ENCODE data around the gene MYCBP2. TPM values are rescaled to one million over a fixed set of nuclear protein-coding genes. Genes with fewer than 3 reads are reported as not detected.

The MYCBP2 gene
- polyA plus RNA-seq, 1 of the 3 experiments (the other 2 are of a cell fraction), result 18.5 TPM

GRCh38 chr13:77351315-77351714 is 24.4 kb upstream of the MYCBP2 start:
- Histone ChIP-seq H3K4me1 (ENCODE audit: control insufficient read depth in 1 of 2, insufficient read depth in 2 of 2, low read depth in 1 of 2, low read length in 1 of 2) (no peaks in the 10 kb centered on the region), H3K27me3 (ENCODE audit: insufficient read depth) (no peaks in the 10 kb centered on the region), H3K79me2 (ENCODE audit: insufficient read depth) (no peaks in the 10 kb centered on the region), H3F3A (replicated peaks; ENCODE audit: insufficient read depth) (no peaks in the 10 kb centered on the region), H3K36me3 (replicated peaks in 1 of 2; ENCODE audit: control insufficient read depth in 1 of 2, insufficient read depth in 2 of 2, low read length in 1 of 2) (no peaks in the 10 kb centered on the region), H2AFZ (ENCODE audit: low read depth) (no peak overlapping the region), H4K20me1 (ENCODE audit: insufficient read depth) (no peaks in the 10 kb centered on the region), H3K9me2 (no peaks in the 10 kb centered on the region), H3K4me2 (no peak overlapping the region), H3K4me3 (ENCODE audit: low read depth in 2 of 2, low read length in 1 of 2) (no peak overlapping the region), H3K9ac (no peak overlapping the region), H3K27ac (ENCODE audit: low read depth in 2 of 2, low read length in 1 of 2) (no peak overlapping the region), H3K9me3 (no peaks in the 10 kb centered on the region)
- DNase-seq, result no peak
- CTCF ChIA-PET, result no interaction called here
- no peak for TF ChIP-seq SMC3 (IDR thresholded peaks at IDR 0.05; ENCODE audit: low read depth, low read length)
- TF ChIP-seq GABPA (IDR thresholded peaks at IDR 0.05; ENCODE audit: low read depth), result no peak
- TF ChIP-seq MXI1 (IDR thresholded peaks at IDR 0.05; ENCODE audit: low read depth, low read length), result no peak
- TF ChIP-seq MAX (IDR thresholded peaks at IDR 0.05; ENCODE audit: low read depth), result no peak
- TF ChIP-seq TEAD4 (IDR thresholded peaks at IDR 0.05; ENCODE audit: borderline replicate concordance, insufficient read depth), result no peak
- TF ChIP-seq GATA2 (CRISPR knock-in tag; IDR thresholded peaks at IDR 0.05), result no peak
- no peak for TF ChIP-seq FOSL2 (IDR thresholded peaks at IDR 0.05; ENCODE audit: borderline replicate concordance, low read depth)
- 66% methylated on average over 3 of the region's 3 CpGs for WGBS (ENCODE audit: low lambda C conversion rate)
- POLR2A ChIA-PET, result no interaction called here

- no peaks in the 10 kb centered on the region for H3K79me2 ChIP-seq (ENCODE audit: insufficient read depth)
- no peak overlapping the region for H3K4me2 ChIP-seq
- H3K4me1 ChIP-seq (ENCODE audit: control insufficient read depth in 1 of 2, insufficient read depth in 2 of 2, low read depth in 1 of 2, low read length in 1 of 2), result no peaks in the 10 kb centered on the region
- 67% methylated on average over 1 of the region's 1 CpG for WGBS (ENCODE audit: low lambda C conversion rate)
- ChIA-PET CTCF (no interaction called here), POLR2A (no interaction called here)
- no peak overlapping the region for H3K9ac ChIP-seq
- H3K36me3 ChIP-seq (replicated peaks in 1 of 2; ENCODE audit: control insufficient read depth in 1 of 2, insufficient read depth in 2 of 2, low read length in 1 of 2), result no peaks in the 10 kb centered on the region
- H3F3A ChIP-seq (replicated peaks; ENCODE audit: insufficient read depth), result no peaks in the 10 kb centered on the region
- H3K9me3 ChIP-seq, result no peaks in the 10 kb centered on the region
- TF ChIP-seq FOXJ3 (CRISPR knock-in tag; IDR thresholded peaks at IDR 0.05), result no peak
- TF ChIP-seq ELF1 (IDR thresholded peaks at IDR 0.05), result no peak
- TF ChIP-seq TEAD4 (IDR thresholded peaks at IDR 0.05; ENCODE audit: borderline replicate concordance, insufficient read depth), result no peak
- no peak for TF ChIP-seq RCOR1 (IDR thresholded peaks at IDR 0.05; ENCODE audit: low read length)
- no peaks in the 10 kb centered on the region for H4K20me1 ChIP-seq (ENCODE audit: insufficient read depth)
- no peak overlapping the region for H2AFZ ChIP-seq (ENCODE audit: low read depth)
- no peak overlapping the region for H3K4me3 ChIP-seq (ENCODE audit: low read depth in 2 of 2, low read length in 1 of 2)
- no peak overlapping the region for H3K27ac ChIP-seq (ENCODE audit: low read depth in 2 of 2, low read length in 1 of 2)
- no peak for DNase-seq
- no peaks in the 10 kb centered on the region for H3K27me3 ChIP-seq (ENCODE audit: insufficient read depth)
- no peaks in the 10 kb centered on the region for H3K9me2 ChIP-seq
Observed at GRCh38 chr13:77350811-77351210, 23.9 kb upstream of the MYCBP2 start.

GRCh38 chr13:77349365-77349764 is 22.5 kb upstream of the MYCBP2 start:
- 36% methylated on average over 1 of the region's 1 CpG for WGBS (ENCODE audit: low lambda C conversion rate)
- ChIA-PET POLR2A (no interaction called here), CTCF (no interaction called here)
- Histone ChIP-seq H3K36me3 (replicated peaks in 1 of 2; ENCODE audit: control insufficient read depth in 1 of 2, insufficient read depth in 2 of 2, low read length in 1 of 2) (no peaks in the 10 kb centered on the region), H3K4me3 (ENCODE audit: low read depth in 2 of 2, low read length in 1 of 2) (no peak overlapping the region), H3K27ac (ENCODE audit: low read depth in 2 of 2, low read length in 1 of 2) (no peak overlapping the region), H3K4me2 (no peak overlapping the region), H3K4me1 (ENCODE audit: control insufficient read depth in 1 of 2, insufficient read depth in 2 of 2, low read depth in 1 of 2, low read length in 1 of 2) (no peaks in the 10 kb centered on the region), H3F3A (replicated peaks; ENCODE audit: insufficient read depth) (no peaks in the 10 kb centered on the region), H3K9me3 (no peaks in the 10 kb centered on the region), H2AFZ (ENCODE audit: low read depth) (no peak overlapping the region), H3K79me2 (ENCODE audit: insufficient read depth) (no peaks in the 10 kb centered on the region), H4K20me1 (ENCODE audit: insufficient read depth) (no peaks in the 10 kb centered on the region), H3K9ac (no peak overlapping the region), H3K9me2 (no peaks in the 10 kb centered on the region), H3K27me3 (ENCODE audit: insufficient read depth) (no peaks in the 10 kb centered on the region)
- DNase-seq, result no peak
- TF ChIP-seq RFX5 (IDR thresholded peaks at IDR 0.05; ENCODE audit: low read length) (no peak), NFIC (IDR thresholded peaks at IDR 0.05; ENCODE audit: borderline replicate concordance) (no peak), MAX (IDR thresholded peaks at IDR 0.05; ENCODE audit: low read depth) (no peak), GABPA (IDR thresholded peaks at IDR 0.05; ENCODE audit: low read depth) (no peak), USF1 (IDR thresholded peaks at IDR 0.05; ENCODE audit: borderline replicate concordance, low read depth) (no peak), FOSL2 (IDR thresholded peaks at IDR 0.05; ENCODE audit: borderline replicate concordance, low read depth) (no peak), SIN3A (IDR thresholded peaks at IDR 0.05; ENCODE audit: borderline replicate concordance, low read depth, low read length) (no peak), ZBTB33 (IDR thresholded peaks at IDR 0.05; ENCODE audit: borderline replicate concordance, low read depth) (no peak), TEAD4 (IDR thresholded peaks at IDR 0.05; ENCODE audit: borderline replicate concordance, insufficient read depth) (no peak), ELF1 (IDR thresholded peaks at IDR 0.05) (no peak), YY1 (IDR thresholded peaks at IDR 0.05; ENCODE audit: low read depth) (no peak), PBX3 (IDR thresholded peaks at IDR 0.05) (no peak), EP300 (IDR thresholded peaks at IDR 0.05; ENCODE audit: borderline replicate concordance in 1 of 2, low read depth in 1 of 2, low read length in 1 of 2) (no peak)
